A549 (cell line): ENCODE results near the gene VLDLR. TPM values are rescaled to one million over a fixed set of nuclear protein-coding genes. Genes with fewer than 3 reads are reported as not detected.

Experiments
- ATAC-seq, 2 experiments: fragments of 200-7000 bp in 1 of 2; fragments of >200 bp in 1 of 2; cut with Nextera tagmentation in 1 of 2; cut with Tn5 transposase in 1 of 2; 3 replicates each; pipeline versions ENCODE4 v1.8.0 to v1.9.1; 2018 to 2020; ENCODE audit warnings: mild to moderate bottlenecking in 1 of 2, moderate library complexity in 1 of 2
- CTCF ChIA-PET: fragments of 300-600 bp; sonication (Branson Sonifier 250); formaldehyde crosslinking; extraction: SDS; loops from one replicate; lab custom pipeline; 2021; ENCODE audit warnings: antibody characterized with exemption, inconsistent platforms; lab: Yijun Ruan, JAX
- POLR2A ChIA-PET: fragments of 350-600 bp; formaldehyde crosslinking; extraction: SDS; loops from one replicate; lab custom pipeline; 2021; ENCODE audit warnings: antibody characterized with exemption, inconsistent platforms; lab: Yijun Ruan, JAX
- DNase-seq, 2 experiments: peaks; one replicate each; pipeline versions ENCODE4 v3.0.0 to v3.0.0-alpha.2; 2011 to 2016; ENCODE audit warnings: low read depth in 1 of 2, low spot score in 1 of 2
- FAIRE-seq: peaks from 2 replicates; lab custom pipeline; 2011; peaks lifted over from hg19 to GRCh38; lab: Jason Lieb, UNC
- H3K27ac ChIP-seq, 2 experiments: fragments of >200 bp; sonication (Bioruptor Twin); formaldehyde crosslinking; 3 replicates each; pipeline ENCODE4 v1.5.1; 2016 to 2017
- H3K4me1 ChIP-seq: fragments of >200 bp; sonication (Bioruptor Twin); formaldehyde crosslinking; 3 replicates; pipeline ENCODE4 v1.6.1; 2016
- H3K4me2 ChIP-seq: fragments of >200 bp; sonication (Bioruptor Twin); formaldehyde crosslinking; 3 replicates; pipeline ENCODE4 v1.6.1; 2016
- H3K4me3 ChIP-seq: fragments of >200 bp; sonication (Bioruptor Twin); formaldehyde crosslinking; 3 replicates; pipeline ENCODE4 v1.5.1; 2016
- H3K9me3 ChIP-seq: fragments of >200 bp; sonication (Bioruptor Twin); formaldehyde crosslinking; 3 replicates; pipeline ENCODE4 v1.6.1; 2016
- ATOH8 ChIP-seq: fragments of 250-450 bp; sonication (Bioruptor Pico); IDR thresholded peaks from 2 replicates; pipeline ENCODE4 v1.5.0; 2020; ENCODE audit warnings: low read depth, mild to moderate bottlenecking, moderate library complexity
- BHLHE40 ChIP-seq: IDR thresholded peaks from 2 replicates; pipeline ENCODE4 v1.6.1; 2012; ENCODE audit warnings: low read depth, low read length, inconsistent platforms
- EHMT2 ChIP-seq: fragments of 200-600 bp; sonication (generic); IDR thresholded peaks from 2 replicates; pipeline ENCODE4 v1.6.1; 2016; ENCODE audit warnings: antibody characterized with exemption, low read depth, mild to moderate bottlenecking, moderate library complexity
- FOSL2 ChIP-seq, 2 experiments: fragments of 450-650 bp in 1 of 2; fragments of >200 bp in 1 of 2; sonication (Bioruptor Twin) in 1 of 2; formaldehyde crosslinking; IDR thresholded peaks; 2 replicates each; pipeline versions ENCODE4 v1.5.0 to v1.6.1; 2016 to 2020; ENCODE audit warnings: mild to moderate bottlenecking in 1 of 2, moderate library complexity in 1 of 2
- HES2 ChIP-seq: fragments of >200 bp; sonication (Bioruptor Twin); formaldehyde crosslinking; IDR thresholded peaks from 2 replicates; pipeline ENCODE4 v1.6.1; 2016
- HEYL ChIP-seq: fragments of 250-450 bp; sonication (Bioruptor Pico); IDR thresholded peaks from 2 replicates; pipeline ENCODE4 v1.8.0; 2021; ENCODE audit warnings: mild to moderate bottlenecking, moderate library complexity
- JUNB ChIP-seq: fragments of >200 bp; sonication (Bioruptor Twin); formaldehyde crosslinking; IDR thresholded peaks from 2 replicates; pipeline ENCODE4 v1.6.1; 2016
- KDM5A ChIP-seq: fragments of 200-600 bp; sonication (generic); IDR thresholded peaks from 2 replicates; pipeline ENCODE4 v1.6.1; 2016; ENCODE audit warnings: antibody characterized with exemption, mild to moderate bottlenecking
- MYC ChIP-seq: IDR thresholded peaks from 2 replicates; pipeline ENCODE4 v1.6.1; 2012; ENCODE audit warnings: mild to moderate bottlenecking, inconsistent platforms, low read length, improper control_type of control experiment, borderline replicate concordance
- PHF8 ChIP-seq: fragments of 200-600 bp; sonication (generic); IDR thresholded peaks from 2 replicates; pipeline ENCODE4 v1.6.1; 2016; ENCODE audit warnings: low read depth, mild to moderate bottlenecking, antibody characterized with exemption, moderate library complexity, borderline replicate concordance
- RAD21 ChIP-seq, 2 experiments: fragments of >200 bp in 1 of 2; sonication (Bioruptor Twin) in 1 of 2; formaldehyde crosslinking in 1 of 2; IDR thresholded peaks in 1 of 2; conservative IDR thresholded peaks in 1 of 2; 2 replicates in 1 of 2; 3 replicates in 1 of 2; pipeline ENCODE4 v1.6.1; 2012 to 2018; ENCODE audit warnings: inconsistent platforms in 1 of 2
- RCOR1 ChIP-seq: fragments of 150-350 bp; IDR thresholded peaks from 2 replicates; pipeline ENCODE4 v1.6.1; 2014; ENCODE audit warnings: antibody characterized with exemption, low read length, low read depth
- RFX5 ChIP-seq: fragments of 450-650 bp; IDR thresholded peaks from 2 replicates; pipeline ENCODE4 v1.7.1; 2014; ENCODE audit warnings: antibody characterized with exemption, mild to moderate bottlenecking, moderate library complexity
- SMC3 ChIP-seq: fragments of >200 bp; sonication (Bioruptor Twin); formaldehyde crosslinking; IDR thresholded peaks from 3 replicates; pipeline ENCODE4 v1.6.1; 2018; ENCODE audit warnings: inconsistent platforms
- SREBF2 ChIP-seq: fragments of 450-650 bp; IDR thresholded peaks from 2 replicates; pipeline ENCODE4 v1.6.1; 2014; ENCODE audit warnings: mild to moderate bottlenecking, moderate library complexity
- USF2 ChIP-seq: fragments of 450-650 bp; IDR thresholded peaks from 2 replicates; pipeline ENCODE4 v1.6.1; 2014; ENCODE audit warnings: antibody characterized with exemption
- ZFP36 ChIP-seq: fragments of 450-650 bp; IDR thresholded peaks from 2 replicates; pipeline ENCODE4 v1.6.1; 2014; ENCODE audit warnings: borderline replicate concordance; ENCODE audit not compliant: partially characterized antibody
- ZNF302 ChIP-seq: fragments of 250-450 bp; sonication (Bioruptor Pico); IDR thresholded peaks from 2 replicates; pipeline ENCODE4 v1.9.0; 2021; ENCODE audit warnings: inconsistent platforms, mild to moderate bottlenecking, moderate library complexity
- ZSCAN20 ChIP-seq: fragments of 250-450 bp; sonication (Bioruptor Pico); IDR thresholded peaks from 2 replicates; pipeline ENCODE4 v1.8.0; 2022; ENCODE audit warnings: mild to moderate bottlenecking, moderate library complexity
- WGBS: methylation state at CpG from one replicate; pipeline ENCODE4 v1.1.6; 2017; ENCODE audit errors: missing lambda C conversion rate; 5-methylcytosine and 5-hydroxymethylcytosine counted together
- polyA plus RNA-seq, 4 experiments: library from polyadenylated mRNA; depleted of rRNA in 3 of 4; stranded (reverse); fragments of >200 nt; fragmentation: RNase III in 1 of 4; extraction: RNeasy Plus Mini Kit Qiagen cat#74134 plus additional on column Dnase treatment in 1 of 4; gene quantifications; 2 replicates in 3 of 4; 3 replicates in 1 of 4; pipeline ENCODE4 v1.2.3, GENCODE V29; 2011 to 2017
- TF ChIP-seq, protein P1 (sequence below): fragments of 150-350 bp; IDR thresholded peaks from 2 replicates; pipeline ENCODE4 v1.6.1; 2014; ENCODE audit warnings: low read depth, mild to moderate bottlenecking, low read length

The VLDLR gene
- polyA plus RNA-seq, 2 of the 4 experiments (the other 2 are of a cell fraction): 27.9 to 49.0 TPM

GRCh38 chr9:2642068-2642467, 20.5 kb downstream of the VLDLR start:
- Histone ChIP-seq H3K4me1 (no peaks in the 10 kb centered on the region), H3K4me2 (no peak overlapping the region), H3K27ac (no peak overlapping the region), H3K4me3 (no peak overlapping the region), H3K9me3 (no peaks in the 10 kb centered on the region)
- CTCF ChIA-PET: interaction anchor here (1.0 kb wide), 1 partner anchor 10 kb away, joined by 3 read pairs; no protein-coding TSS in a partner anchor
- POLR2A ChIA-PET: no interaction called here
- ATAC-seq (no peak), DNase-seq (no peak), FAIRE-seq (no peak)
- 73% methylated on average over 1 of the region's 1 CpG for WGBS
- TF ChIP-seq ZFP36: no peak

- FAIRE-seq: no peak
These were observed 24.0 kb downstream of the VLDLR start for GRCh38 chr9:2645569-2645968.

GRCh38 chr9:2655411-2655901, 33.9 kb downstream of the VLDLR start:
- DNase-seq (peak; percentile 9 to 33), FAIRE-seq (no peak), ATAC-seq (peak; percentile 70 to 80)
- Histone ChIP-seq H3K4me2 (no peak overlapping the region), H3K9me3 (no peaks in the 10 kb centered on the region), H3K4me1 (peaks cover 11% of the 10 kb centered on the region; the same call in 2 of the 3 replicates), H3K4me3 (no peak overlapping the region), H3K27ac (peak overlapping the region in 1 of 2 experiments; percentile 7; a peak in 1 of 6 replicates)
- TF ChIP-seq RFX5 (no peak), ZSCAN20 (CRISPR knock-in tag) (no peak), FOSL2 (IDR thresholded peaks at IDR 0.05) (no peak), FOSL2 (CRISPR knock-in tag; IDR thresholded peaks at IDR 0.05) (peak; percentile 62), RAD21 (conservative IDR thresholded peaks at IDR 0.05 in 1 of 2, IDR thresholded peaks at IDR 0.05 in 1 of 2) (no peak)
- 50% methylated on average over 3 of the region's 3 CpGs for WGBS
- POLR2A ChIA-PET: no interaction called here
- CTCF ChIA-PET: interaction anchor here (0.6 kb wide), 1 partner anchor 110 kb away, joined by 5 read pairs; no protein-coding TSS in a partner anchor

More at GRCh38 chr9:2645569-2645968, 24.0 kb downstream of the VLDLR start:
- 74% methylated on average over 4 of the region's 4 CpGs for WGBS
- Histone ChIP-seq H3K4me3 (no peak overlapping the region), H3K4me1 (no peaks in the 10 kb centered on the region), H3K4me2 (no peak overlapping the region), H3K9me3 (no peaks in the 10 kb centered on the region), H3K27ac (no peak overlapping the region)
- ATAC-seq (no peak), DNase-seq (no peak)
- POLR2A ChIA-PET: no interaction called here
- CTCF ChIA-PET: no interaction called here
- TF ChIP-seq JUNB (no peak), SMC3 (no peak), PHF8 (no peak), ATOH8 (no peak), BHLHE40 (no peak), HES2 (no peak), KDM5A (no peak), SREBF2 (no peak), HEYL (no peak), RCOR1 (no peak), EHMT2 (no peak), USF2 (no peak), MYC (no peak), ZFP36 (no peak), ZNF302 (CRISPR knock-in tag) (no peak)
- TF ChIP-seq, protein P1, sequence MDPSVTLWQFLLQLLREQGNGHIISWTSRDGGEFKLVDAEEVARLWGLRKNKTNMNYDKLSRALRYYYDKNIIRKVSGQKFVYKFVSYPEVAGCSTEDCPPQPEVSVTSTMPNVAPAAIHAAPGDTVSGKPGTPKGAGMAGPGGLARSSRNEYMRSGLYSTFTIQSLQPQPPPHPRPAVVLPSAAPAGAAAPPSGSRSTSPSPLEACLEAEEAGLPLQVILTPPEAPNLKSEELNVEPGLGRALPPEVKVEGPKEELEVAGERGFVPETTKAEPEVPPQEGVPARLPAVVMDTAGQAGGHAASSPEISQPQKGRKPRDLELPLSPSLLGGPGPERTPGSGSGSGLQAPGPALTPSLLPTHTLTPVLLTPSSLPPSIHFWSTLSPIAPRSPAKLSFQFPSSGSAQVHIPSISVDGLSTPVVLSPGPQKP: no peak
